ENCODE measurements around the gene CHCHD6.
A peak's percentile ranks its signal among the peaks of the same experiment; 100 is the strongest.

The CHCHD6 gene, protein sequence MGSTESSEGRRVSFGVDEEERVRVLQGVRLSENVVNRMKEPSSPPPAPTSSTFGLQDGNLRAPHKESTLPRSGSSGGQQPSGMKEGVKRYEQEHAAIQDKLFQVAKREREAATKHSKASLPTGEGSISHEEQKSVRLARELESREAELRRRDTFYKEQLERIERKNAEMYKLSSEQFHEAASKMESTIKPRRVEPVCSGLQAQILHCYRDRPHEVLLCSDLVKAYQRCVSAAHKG

DNA sequence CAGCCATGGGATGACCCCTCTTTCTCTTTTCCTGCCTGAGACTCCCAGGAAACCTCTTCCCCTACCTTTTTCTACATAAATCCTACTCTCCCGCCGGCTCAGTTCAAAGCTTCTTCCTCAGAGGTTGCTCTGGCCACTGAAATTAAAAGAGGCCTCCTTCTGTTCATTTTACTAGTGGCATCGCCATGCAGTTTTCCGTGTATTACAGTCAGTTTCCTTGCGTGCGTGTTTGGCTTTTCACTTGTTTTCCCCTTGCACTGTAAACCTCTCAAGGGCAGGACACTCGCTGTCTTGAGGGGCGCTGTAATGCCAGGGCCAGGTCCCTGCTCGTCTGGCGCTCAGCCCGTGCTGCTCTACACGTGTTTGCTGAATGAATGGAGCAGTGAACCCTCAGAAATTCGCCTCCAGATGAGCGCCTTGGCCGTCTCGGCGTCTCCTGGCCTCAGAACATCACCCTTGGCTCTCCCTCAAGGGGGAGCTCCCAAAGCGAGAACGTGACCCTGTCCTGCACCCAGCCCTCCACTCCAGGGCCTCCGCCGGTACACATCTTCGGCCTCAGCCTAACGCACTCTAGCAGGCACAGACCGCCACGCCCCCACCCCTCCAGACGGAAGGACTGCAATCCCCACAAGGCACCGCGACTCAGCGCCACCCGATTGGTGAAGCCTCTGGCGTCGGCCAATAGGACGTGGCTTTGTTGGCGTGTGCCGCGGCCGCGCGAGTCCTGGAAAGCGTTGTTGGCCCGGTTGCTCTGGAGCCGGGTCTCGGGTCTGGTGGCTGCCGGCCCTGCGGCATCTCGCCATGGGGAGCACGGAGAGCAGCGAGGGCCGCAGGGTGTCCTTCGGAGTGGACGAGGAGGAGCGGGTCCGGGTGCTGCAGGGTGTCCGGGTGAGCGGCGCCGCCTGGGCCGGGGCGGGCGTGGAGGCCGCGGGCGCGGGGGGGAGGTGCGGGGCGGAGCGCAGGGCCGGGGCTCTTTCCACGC, at the start of gene CHCHD6:
Gene CHCHD6 (plus strand): TSS at position 729 of the 982 bp plus-strand sequence. CDS start 73 bp downstream, at position 802.
- peak; percentile 93 for DNase-seq (ENCODE audit: low read depth)

DNA sequence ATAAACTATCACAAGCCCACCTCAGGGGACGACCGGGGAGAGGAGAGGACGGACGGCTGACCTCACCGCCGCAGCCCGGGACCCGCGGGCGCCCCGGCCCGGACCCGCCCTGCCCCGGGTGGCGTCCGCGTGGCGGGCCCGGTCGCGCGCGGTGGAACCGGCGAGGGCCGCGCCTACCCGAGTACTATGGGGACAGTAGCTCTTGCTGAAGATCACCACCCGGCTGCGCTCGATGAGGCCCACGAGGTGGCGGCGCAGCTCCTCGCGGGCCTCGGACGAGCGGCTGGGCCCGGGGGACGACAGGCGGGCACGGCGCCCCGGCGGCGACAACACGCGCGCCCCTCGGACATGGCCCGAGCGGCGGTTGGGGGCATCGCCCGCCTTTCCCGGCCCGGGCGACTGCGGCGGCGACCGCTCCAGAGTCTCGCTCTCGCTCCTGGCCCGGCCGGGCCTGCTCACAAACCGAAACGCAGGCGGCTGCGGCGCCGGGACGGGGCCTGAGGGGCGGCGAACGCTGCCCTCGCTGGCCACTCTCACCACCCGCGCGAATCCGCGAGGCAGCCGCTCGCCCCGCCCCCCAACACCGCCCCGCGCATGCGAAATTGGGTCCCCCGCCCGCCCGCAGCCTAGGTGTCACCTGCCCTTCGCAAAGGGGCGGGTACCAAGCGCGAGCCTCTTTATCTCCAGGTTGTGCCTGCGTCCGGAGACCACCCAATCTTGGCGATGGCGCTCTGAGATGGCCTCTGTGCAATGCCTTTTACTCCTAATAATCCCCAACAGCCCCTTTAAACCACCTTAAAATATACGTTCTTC, 49.3 kb upstream of the CHCHD6 start, which contains the start of gene TXNRD3:
Gene TXNRD3 (minus strand): TSS at position 554 of the 813 bp plus-strand sequence.
- peak; percentile 51 for DNase-seq (ENCODE audit: low read depth)

DNA sequence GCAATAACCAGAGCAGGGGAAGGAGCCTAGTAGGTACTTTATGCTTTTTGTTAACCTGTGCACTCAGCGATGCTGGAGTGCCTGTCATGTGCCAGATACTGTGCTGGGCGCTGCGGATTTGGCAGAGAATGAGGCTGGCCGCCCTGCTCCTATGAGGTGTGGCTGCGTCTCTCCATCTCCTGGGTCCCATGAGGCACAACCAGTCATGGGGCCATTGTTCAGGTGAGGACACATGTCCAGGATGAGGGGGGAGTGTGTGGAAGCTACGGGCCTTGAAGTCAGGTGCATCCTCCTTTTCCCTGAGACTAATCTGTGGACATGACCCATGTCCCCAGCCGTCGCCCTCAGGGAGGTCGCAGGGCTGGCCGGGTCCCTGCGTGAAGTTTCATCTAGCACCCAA, 48.2 kb upstream of the CHCHD6 start:
- DNase-seq (ENCODE audit: low read depth): no peak

DNA sequence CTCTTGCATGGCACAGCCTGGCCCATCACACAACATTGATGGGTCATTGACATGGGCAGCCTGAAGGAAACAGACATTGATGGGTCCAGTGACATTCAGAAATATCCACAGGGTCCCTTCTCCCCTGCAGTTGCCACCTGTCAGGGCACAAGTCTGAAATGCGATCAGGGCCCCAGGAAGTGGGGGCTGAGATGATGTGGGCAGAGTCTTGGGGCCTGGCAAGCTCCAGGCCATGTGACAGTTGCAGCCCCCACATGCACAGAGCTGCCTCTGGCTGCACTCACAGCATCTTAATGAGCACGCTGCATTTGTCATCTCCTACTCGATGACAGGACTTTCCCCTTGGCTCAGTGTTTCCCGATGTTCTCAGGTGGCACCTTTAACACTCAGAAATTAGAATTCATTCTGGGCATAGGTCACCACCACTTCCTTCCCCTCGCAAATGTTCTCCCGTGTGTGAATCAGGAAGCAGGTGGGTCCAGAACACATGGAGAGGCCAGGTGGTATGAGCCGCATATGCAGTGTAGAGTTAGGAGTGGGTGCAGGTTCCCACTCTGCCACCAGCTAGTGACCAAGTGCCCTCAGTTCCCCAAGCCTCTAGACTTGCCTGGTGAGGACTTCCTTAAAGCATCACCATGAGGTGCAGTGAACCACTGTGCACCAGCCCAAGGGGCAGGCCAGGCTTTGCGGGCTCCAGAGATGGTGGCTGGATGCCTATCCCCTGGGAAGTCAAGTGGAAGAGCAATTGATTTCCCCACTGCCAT, 47.5 kb upstream of the CHCHD6 start:
- no peak for DNase-seq (ENCODE audit: low read depth)

DNA sequence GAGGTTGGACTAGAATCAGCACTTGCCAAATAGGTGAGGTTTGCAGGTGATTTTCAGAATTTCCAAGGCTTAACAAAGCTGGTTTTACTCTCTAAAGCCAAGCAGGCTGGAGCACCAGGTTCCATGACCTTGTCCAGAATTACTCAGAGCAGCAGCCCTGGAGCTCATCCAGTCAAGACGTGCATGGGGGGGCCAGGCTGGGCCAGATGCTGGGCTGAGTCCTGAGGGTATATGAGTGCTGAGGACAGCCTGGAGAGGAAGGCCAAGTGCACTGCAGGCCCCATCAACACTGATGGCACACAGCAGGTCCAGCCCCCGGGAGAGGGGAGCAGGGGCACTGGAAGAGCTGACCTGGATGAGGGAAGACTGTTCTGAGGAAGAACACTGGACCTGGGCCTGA, 46.1 kb upstream of the CHCHD6 start:
- DNase-seq (ENCODE audit: low read depth): no peak

DNA sequence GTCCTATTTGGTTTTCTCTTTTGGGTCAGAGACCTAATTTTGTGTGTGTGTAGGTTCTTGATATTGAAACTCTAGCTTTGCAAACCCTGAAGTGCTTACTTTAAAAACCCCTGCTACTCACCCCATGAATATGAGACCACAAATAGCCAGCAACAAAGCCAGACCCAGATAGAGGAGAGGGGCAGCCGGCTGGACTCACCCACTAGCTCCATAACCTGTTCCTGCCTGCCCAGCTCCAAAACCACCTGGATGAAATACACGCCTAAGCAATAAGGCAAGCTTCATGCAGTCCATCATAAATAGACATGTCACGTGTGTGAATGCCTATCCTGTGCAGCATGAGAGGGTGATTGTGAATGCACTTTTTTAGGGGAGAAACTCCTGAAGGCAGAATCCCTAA, 45.5 kb upstream of the CHCHD6 start:
- DNase-seq (ENCODE audit: low read depth): no peak

DNA sequence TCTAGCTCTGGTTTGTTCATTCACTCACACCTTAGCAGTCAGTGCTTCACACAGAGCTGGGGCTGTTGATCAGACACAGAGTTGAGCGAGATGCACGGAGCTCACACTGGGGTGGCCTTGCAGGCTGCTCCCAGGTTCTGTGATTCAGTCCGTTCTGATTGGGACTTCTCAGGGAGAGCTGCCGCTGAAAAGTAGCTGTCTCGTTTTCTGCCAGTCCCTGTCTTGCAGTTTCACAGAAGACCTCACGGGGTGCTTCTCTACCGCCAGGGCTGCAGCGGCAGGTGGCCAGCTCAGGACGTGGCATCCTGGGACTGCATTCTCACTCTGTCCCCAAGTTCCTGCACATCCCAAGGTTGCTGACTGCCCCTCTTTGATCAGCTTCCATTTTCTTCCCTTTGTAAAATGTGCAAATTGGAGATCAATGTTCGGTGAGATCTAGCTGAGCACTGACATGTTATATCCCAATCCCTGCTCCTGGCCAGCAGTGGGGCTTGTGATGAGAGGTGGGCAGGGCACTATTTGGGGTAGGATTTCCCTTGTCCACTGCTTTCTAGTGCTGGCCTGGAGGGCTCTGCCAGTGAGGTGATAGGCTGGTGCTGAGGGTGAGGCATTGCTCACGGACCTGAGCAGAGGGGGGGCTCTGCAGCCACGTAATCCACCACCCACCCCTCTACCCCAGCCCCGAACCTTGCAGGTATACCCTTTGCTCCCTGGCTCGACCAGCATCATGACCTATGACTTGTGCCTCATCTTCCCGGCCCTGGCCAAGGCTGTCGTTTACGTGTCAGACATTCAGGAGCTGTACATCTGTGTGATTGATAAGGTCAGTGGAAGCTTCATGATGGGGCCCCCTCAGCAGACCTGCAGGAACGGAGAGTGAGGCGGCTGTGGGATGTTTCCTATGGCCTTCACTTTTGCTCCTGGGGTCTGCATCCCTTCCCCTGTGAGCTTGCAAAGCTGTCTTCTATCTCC, 43.8 kb upstream of the CHCHD6 start:
- DNase-seq (ENCODE audit: low read depth): no peak

DNA sequence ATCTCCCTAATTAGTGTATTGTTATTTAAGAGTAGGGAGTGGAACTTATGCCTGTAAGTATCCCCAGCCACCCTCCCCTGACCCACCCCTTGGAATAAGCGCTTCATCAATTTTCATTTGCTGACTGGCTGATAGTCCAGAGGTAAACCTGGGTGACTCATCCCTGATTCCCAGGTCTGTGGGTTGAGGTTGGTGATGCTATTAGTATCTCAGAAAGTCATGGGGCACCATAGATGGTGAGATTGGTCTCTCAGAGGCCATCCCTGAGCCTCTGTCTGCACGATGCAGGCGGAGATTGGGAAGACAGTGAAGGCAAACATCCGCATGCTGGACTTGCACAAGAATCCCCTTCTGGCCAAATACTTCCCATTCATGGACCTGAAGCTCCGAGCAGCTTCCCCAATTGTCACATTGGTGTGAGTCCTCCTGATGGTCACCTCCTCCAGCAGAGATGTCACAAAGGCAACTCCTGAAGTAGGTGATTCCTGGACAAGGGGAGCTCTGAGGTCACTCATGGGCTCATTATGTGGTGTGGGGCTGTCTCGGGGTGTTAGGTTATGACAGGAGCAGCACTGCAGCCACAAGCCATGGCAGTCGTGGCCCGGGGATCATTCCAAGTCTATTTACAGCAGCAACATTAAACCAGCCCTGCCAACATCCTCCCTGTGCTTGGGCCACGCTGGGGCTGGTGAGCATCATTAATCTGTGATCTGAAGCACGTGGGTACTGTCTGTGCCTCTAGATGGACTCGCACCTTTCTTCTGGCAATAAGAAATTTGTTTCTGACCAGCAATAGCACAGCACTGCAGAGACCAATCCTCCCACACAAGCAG, 42.3 kb upstream of the CHCHD6 start:
- DNase-seq (ENCODE audit: low read depth): no peak

DNA sequence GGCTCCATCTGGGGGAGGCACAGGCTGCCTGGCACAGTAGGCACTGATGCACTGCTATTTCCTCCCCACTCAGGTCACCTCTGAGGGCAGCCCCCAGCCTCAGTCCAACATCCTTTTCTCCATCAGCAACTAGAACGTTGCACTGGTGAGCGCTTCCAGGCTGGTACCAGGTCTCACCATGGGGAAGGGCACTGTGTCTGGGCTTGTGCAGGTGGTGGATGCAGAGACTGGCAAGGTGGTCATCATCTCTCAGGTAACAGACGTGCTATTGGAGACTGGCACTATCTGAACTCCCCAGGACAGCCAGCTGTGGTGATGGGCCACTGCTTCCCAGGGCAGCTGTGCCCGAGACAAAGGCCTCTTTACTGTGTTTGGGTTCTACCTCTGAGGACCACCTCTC, 40.8 kb upstream of the CHCHD6 start:
- DNase-seq (ENCODE audit: low read depth): no peak

DNA sequence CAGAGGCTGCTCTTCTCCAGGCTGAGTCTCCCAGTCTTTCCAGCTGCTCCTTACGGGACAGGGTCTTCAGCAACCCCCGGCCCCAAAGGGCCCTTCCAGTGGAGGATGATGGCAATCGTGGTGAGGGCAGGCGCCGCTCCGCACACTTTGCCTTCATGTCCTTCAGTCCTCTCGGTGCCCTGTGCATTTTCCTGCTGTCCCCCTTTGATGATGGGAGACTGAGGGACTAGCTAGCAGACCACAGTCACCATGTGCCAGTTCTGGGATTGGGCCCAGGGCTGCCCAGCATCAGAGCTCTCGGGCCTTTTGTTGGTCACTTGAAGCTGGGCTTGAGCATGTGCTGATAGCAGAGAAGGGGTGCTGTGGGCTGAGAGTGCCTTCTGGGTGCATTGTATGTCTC, 40.3 kb upstream of the CHCHD6 start:
- DNase-seq (ENCODE audit: low read depth): no peak

DNA sequence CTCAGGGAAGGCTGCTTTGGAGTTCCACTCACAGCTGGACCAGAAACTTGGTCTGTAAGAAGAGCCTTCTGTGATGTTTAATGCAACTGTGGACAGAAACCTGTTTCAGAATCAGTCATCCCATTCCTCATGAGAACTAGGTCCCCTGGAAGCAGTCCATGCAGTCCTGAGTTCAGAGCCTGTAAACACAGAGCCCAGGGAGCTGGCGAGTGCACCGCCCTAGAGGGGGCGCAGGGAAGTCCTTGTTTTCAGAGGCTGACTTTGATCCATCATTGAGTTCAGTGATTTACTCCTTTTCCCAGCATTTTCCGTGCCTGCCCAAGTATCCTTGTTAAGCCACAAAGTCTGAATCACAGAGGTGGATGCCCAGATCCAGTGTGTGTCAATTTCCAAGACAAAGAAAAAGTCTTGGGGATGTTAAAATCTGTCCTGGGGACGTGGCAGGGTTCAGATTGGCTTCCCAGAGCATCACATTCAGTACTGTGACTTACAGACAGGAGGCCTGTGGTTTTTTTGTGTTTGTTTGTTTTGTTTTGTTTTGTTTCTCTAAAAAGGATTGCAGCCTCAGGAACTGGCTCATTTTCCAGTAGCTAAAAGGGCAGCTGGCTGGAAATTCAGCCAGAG, 39.3 kb upstream of the CHCHD6 start:
- DNase-seq (ENCODE audit: low read depth): no peak

DNA sequence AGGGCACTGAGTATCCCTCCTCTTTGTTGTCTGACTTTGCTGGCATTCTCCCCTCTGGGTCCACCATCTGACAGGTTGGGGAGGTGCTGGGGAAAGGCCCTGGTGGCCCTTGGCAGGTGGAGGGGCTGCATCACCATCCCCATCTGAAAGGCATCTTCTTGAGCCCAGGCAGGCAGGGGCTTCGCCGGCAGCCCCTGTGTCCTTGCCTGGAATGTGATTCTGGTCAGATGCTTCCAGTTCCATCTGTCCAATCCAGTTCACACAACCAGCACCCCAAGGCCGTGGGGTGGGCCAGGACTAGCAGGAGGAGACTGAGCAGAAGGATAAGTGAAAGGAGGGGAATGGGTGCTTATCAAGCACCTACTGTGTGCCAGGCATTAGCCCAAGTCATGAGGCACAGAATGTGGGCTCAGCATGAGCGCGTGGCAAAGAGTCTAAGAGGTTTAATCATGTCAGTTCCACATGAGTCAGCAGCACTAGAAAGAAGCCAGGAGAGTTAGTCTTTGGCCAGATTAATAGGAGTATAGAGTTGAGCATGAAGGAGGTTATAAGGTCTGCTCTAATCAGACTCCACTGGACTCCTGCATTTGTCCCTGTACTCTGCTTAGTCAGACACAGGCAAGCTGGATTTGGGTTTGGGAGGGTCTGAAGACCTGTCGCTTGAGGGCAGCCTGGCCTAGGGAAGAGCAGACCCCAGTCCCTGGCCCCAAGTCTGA, 38.7 kb upstream of the CHCHD6 start:
- no peak for DNase-seq (ENCODE audit: low read depth)

DNA sequence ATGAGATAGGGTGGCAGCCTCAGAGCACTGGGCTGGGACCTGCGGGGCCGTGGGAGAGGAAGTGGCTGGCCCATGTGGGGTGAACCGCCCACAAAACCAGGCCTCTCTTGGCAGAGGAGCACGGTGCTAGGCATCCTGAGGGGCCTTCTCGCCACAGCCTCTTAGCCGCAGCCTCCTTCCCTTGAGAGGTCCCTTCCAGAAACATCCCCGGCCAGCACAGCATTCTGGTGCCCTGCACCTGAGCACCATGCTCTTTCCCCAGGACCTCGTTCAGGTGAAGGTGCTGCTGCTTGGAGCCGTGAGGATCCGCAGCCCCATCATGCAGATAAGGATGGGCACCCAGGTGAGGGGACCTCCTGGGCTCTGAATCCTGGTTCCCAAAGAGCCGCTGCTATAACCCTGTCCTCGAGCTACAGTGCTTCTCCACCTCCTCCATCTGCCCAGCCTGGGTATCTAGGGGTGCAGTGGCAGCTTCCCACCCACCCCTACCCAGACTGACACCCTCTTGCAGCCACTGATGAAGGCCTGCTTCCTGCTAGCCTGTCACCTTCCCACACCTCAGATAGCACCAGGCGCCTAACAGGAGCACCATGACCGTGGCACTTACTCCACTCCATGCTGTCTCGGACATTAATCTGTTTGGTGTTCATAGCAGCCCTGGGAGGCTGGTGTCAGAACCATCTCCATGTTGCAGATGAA, 37.9 kb upstream of the CHCHD6 start:
- no peak for DNase-seq (ENCODE audit: low read depth)

DNA sequence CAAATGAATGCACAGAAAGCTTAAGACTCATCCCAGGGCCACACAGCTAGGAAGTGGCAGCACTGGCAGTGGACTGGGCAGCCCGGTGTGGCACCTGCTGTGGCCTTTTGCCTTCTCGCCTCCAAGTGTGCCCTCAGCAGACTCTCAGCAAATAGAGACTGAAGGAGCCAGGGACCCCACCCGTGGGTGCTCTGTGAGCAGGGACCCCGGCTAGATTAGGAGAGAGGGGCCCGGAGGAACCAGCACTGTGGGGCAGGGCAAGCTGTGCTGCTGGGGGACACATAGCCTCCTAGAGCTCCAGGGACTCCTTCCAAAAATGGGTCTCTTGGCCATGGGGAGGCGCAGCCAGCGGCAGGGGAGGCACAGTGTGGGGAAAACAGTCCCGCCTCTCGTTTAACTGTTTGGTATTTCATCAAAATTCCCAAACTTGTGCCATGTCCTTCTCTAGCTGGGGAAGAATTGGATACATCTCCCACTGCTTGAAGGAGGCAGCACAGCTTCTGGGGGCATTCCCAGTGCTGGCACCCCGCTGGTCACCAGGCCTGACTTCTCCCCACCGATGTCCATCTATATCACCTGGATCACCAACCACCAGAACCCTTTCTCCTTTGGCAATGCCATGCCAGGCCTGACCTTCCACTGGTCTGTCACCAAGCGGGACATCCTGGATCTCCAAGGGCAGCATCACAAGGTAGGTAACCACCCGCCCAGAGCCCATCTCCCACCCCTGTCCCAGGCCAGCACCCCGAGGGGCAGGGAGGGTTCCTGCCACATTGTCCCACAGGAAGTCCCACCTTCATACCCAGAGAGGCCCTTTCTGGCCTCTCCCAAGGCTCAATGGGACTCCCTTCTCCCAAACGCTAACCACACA, 37.1 kb upstream of the CHCHD6 start:
- DNase-seq (ENCODE audit: low read depth): no peak

DNA sequence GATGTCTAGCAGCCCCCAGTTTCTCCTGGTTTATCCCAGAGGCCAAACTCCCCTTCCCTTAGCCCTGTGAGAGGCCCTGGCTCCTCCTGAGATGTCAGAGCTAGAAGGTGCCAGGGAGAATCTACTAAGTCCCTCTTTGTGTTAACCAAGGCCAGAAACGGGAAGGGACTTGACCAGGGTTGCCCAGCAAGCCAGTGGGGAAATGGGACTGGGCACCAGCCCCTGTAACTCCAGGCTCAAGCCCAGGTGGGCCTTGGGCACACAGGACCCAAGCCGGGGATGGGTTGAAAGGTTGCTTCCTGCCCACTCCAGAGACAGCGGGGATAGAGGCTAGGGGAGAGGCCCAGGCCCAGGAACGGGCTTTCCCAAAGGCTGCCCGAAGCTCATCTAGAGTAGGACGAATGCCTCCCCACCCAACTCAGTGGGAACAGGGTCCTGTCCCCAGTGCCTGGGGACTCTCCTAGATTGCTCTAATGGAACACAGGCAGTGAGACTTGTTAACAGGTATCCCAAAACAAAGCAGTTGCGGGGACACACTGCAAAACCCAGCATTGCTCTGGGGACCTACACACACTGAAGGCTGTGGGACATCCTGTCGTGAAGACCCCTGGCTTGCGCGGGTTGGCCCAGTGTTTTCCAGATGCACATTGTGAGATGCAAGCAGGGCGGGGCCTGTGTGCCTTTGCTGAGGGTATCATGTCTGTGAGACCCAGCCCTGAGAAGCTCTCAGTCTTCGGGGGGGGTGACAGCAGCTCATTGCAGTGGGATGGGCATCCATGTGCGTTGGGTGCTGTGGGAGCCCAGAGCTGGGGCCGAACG, 36.2 kb upstream of the CHCHD6 start:
- DNase-seq (ENCODE audit: low read depth): no peak

Measured in activated T-helper 1 cell treated with Interleukin-2 at 50 U/mL for 16 hours (primary cell).